ENCODE measurements around the gene RPL13. TPM values are rescaled to one million over a fixed set of nuclear protein-coding genes. Genes with fewer than 3 reads are reported as not detected.

The RPL13 gene
- total RNA-seq, 1 experiment from 2014 or later: 2,140 TPM

- ChIA-PET POLR2A (ENCODE audit: low non-redundant PET) (no interaction called here), CTCF (interaction anchor here (0.6 kb wide), 1 partner anchor 52 kb away, joined by 5 read pairs; no protein-coding TSS in a partner anchor)
- Histone ChIP-seq H3K9me3 (ENCODE audit: low read depth, low read length, poor library complexity, severe bottlenecking) (no peaks in the 10 kb centered on the region), H3K36me3 (ENCODE audit: insufficient read depth, low read length, poor library complexity, severe bottlenecking) (peaks cover 3% of the 10 kb centered on the region), H3K4me1 (ENCODE audit: insufficient read depth, low read length, poor library complexity, severe bottlenecking) (no peaks in the 10 kb centered on the region), H3K27me3 (replicated peaks; ENCODE audit: insufficient read depth, low read depth, low read length, poor library complexity) (no peaks in the 10 kb centered on the region), H3K4me3 (ENCODE audit: low read depth, low read length, poor library complexity, severe bottlenecking) (no peak overlapping the region), H3K27ac (ENCODE audit: low read depth, low read length, poor library complexity, severe bottlenecking) (no peak overlapping the region)
- DNase-seq (ENCODE audit: low spot score): no peak
- intact Hi-C loops (cut with micrococcal nuclease; ENCODE audit: unreplicated experiment): no loop called here
- BruUV-seq (replicated peaks): no TSS peak
- no peak for TF ChIP-seq EZH2 (IDR thresholded peaks at IDR 0.05; ENCODE audit: borderline replicate concordance, low read depth, low read length, poor library complexity, severe bottlenecking)
- no peak for TF ChIP-seq CTCF (conservative IDR thresholded peaks at IDR 0.05; ENCODE audit: low read depth, low read length)
Measured at GRCh38 chr16:89548344-89549006, 12.0 kb upstream of the RPL13 start.

GRCh38 chr16:89549007-89549700 lies 11.3 kb upstream of the RPL13 start:
- Histone ChIP-seq H3K27ac (ENCODE audit: low read depth, low read length, poor library complexity, severe bottlenecking) (no peak overlapping the region), H3K4me3 (ENCODE audit: low read depth, low read length, poor library complexity, severe bottlenecking) (no peak overlapping the region), H3K27me3 (replicated peaks; ENCODE audit: insufficient read depth, low read depth, low read length, poor library complexity) (no peaks in the 10 kb centered on the region), H3K4me1 (ENCODE audit: insufficient read depth, low read length, poor library complexity, severe bottlenecking) (no peaks in the 10 kb centered on the region), H3K9me3 (ENCODE audit: low read depth, low read length, poor library complexity, severe bottlenecking) (no peaks in the 10 kb centered on the region), H3K36me3 (ENCODE audit: insufficient read depth, low read length, poor library complexity, severe bottlenecking) (peaks cover 6% of the 10 kb centered on the region)
- BruUV-seq (replicated peaks): no TSS peak
- ChIA-PET POLR2A (ENCODE audit: low non-redundant PET) (no interaction called here), CTCF (interaction anchor here (0.6 kb wide), 1 partner anchor 51 kb away, joined by 5 read pairs; no protein-coding TSS in a partner anchor)
- DNase-seq (ENCODE audit: low spot score): no peak
- no peak for TF ChIP-seq EZH2 (IDR thresholded peaks at IDR 0.05; ENCODE audit: borderline replicate concordance, low read depth, low read length, poor library complexity, severe bottlenecking)
- no peak for TF ChIP-seq CTCF (conservative IDR thresholded peaks at IDR 0.05; ENCODE audit: low read depth, low read length)
- intact Hi-C loops (cut with micrococcal nuclease; ENCODE audit: unreplicated experiment): no loop called here

- CTCF ChIA-PET: interaction anchor here (0.6 kb wide), 1 partner anchor 18 kb away, joined by 3 read pairs; no protein-coding TSS in a partner anchor
- H3K36me3 ChIP-seq (ENCODE audit: insufficient read depth, low read length, poor library complexity, severe bottlenecking): peaks cover 6% of the 10 kb centered on the region
- no peaks in the 10 kb centered on the region for H3K9me3 ChIP-seq (ENCODE audit: low read depth, low read length, poor library complexity, severe bottlenecking)
Measured at GRCh38 chr16:89550421-89551007, 10.0 kb upstream of the RPL13 start.

More at GRCh38 chr16:89550421-89551007, 10.0 kb upstream of the RPL13 start:
- POLR2A ChIA-PET (ENCODE audit: low non-redundant PET): no interaction called here
- TF ChIP-seq CTCF (conservative IDR thresholded peaks at IDR 0.05; ENCODE audit: low read depth, low read length) (no peak), EZH2 (IDR thresholded peaks at IDR 0.05; ENCODE audit: borderline replicate concordance, low read depth, low read length, poor library complexity, severe bottlenecking) (no peak)
- Histone ChIP-seq H3K4me1 (ENCODE audit: insufficient read depth, low read length, poor library complexity, severe bottlenecking) (no peaks in the 10 kb centered on the region), H3K27me3 (replicated peaks; ENCODE audit: insufficient read depth, low read depth, low read length, poor library complexity) (no peaks in the 10 kb centered on the region), H3K4me3 (ENCODE audit: low read depth, low read length, poor library complexity, severe bottlenecking) (no peak overlapping the region), H3K27ac (ENCODE audit: low read depth, low read length, poor library complexity, severe bottlenecking) (no peak overlapping the region)
- intact Hi-C loops (cut with micrococcal nuclease; ENCODE audit: unreplicated experiment): no loop called here
- BruUV-seq (replicated peaks): no TSS peak
- DNase-seq (ENCODE audit: low spot score): no peak

Measured in A673 (cell line).